ENCODE results near the gene KRTAP5-10.
"Not testable (repeated sequence)": the region's sequence is repeated elsewhere in the genome, so short reads cannot be mapped to it uniquely, and the experiment has no call there.

GRCh38 chr11:71611218-71611910, 46.0 kb downstream of the KRTAP5-10 start:
- not testable (repeated sequence) for TF ChIP-seq CTCF (IDR thresholded peaks at IDR 0.05 in 8 of 11, conservative IDR thresholded peaks at IDR 0.05 in 3 of 11); POLR2A (IDR thresholded peaks at IDR 0.05)
